ENCODE measurements around the gene PPP2R2D. TPM values are rescaled to one million over a fixed set of nuclear protein-coding genes. Genes with fewer than 3 reads are reported as not detected.

Gene PPP2R2D
- total RNA-seq, 1 donor: 23.9 TPM

DNA sequence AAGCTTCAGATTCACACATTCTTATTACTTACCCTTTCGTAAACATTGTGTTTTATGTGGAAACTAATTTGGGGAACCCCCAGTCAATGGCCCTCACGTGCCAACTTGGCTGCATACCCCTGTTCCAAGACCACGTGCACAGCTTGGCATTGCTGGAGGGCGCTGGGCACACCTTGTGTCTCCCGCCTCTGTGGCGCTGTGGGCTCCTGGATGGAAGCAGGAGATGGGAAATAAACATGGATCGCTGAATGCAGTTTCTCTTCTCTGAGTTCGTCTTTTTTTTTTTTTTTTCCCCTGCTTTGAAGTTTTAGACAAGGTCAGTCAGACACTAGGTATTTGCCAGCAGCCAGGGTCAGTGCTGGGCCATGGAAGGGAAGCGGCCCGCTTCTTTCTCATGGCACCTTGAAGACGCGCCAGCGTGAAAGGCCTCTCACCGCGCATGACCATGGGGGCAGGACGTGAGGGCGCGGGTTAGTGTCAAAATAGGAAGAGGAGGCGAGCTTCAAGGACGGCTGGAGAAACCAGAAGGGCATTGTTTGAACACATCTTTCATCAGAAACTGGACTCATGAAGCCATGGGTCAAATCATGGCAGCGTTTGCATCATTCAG is 53.7 kb downstream of the PPP2R2D start:
- DNase-seq (ENCODE audit: insufficient read length, low spot score, missing footprints): no peak
- H2AFZ ChIP-seq (ENCODE audit: low read length): no peak overlapping the region
- TF ChIP-seq, protein P1, sequence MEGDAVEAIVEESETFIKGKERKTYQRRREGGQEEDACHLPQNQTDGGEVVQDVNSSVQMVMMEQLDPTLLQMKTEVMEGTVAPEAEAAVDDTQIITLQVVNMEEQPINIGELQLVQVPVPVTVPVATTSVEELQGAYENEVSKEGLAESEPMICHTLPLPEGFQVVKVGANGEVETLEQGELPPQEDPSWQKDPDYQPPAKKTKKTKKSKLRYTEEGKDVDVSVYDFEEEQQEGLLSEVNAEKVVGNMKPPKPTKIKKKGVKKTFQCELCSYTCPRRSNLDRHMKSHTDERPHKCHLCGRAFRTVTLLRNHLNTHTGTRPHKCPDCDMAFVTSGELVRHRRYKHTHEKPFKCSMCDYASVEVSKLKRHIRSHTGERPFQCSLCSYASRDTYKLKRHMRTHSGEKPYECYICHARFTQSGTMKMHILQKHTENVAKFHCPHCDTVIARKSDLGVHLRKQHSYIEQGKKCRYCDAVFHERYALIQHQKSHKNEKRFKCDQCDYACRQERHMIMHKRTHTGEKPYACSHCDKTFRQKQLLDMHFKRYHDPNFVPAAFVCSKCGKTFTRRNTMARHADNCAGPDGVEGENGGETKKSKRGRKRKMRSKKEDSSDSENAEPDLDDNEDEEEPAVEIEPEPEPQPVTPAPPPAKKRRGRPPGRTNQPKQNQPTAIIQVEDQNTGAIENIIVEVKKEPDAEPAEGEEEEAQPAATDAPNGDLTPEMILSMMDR (IDR thresholded peaks at IDR 0.05; ENCODE audit: extremely low read depth, low read depth, low read length): no peak
- no peak overlapping the region for H3K27ac ChIP-seq (ENCODE audit: low read depth, low read length)
- no peaks in the 10 kb centered on the region for H3K4me1 ChIP-seq (ENCODE audit: insufficient read depth, low read length)
- peaks cover 4% of the 10 kb centered on the region for H4K20me1 ChIP-seq (ENCODE audit: insufficient read depth, low read length)
- H3K9me3 ChIP-seq (ENCODE audit: low read depth, low read length): no peaks in the 10 kb centered on the region
- H3K27me3 ChIP-seq (ENCODE audit: insufficient read depth, low read length): no peaks in the 10 kb centered on the region
- no peak overlapping the region for H3K4me3 ChIP-seq (ENCODE audit: insufficient read depth, low read length)
- peaks cover 11% of the 10 kb centered on the region for H3K79me2 ChIP-seq (ENCODE audit: insufficient read depth, low read length)
- H3K4me2 ChIP-seq (ENCODE audit: insufficient read depth, low read length): no peak overlapping the region
- H3K36me3 ChIP-seq (ENCODE audit: insufficient read depth, low read length): peaks cover 34% of the 10 kb centered on the region

DNA sequence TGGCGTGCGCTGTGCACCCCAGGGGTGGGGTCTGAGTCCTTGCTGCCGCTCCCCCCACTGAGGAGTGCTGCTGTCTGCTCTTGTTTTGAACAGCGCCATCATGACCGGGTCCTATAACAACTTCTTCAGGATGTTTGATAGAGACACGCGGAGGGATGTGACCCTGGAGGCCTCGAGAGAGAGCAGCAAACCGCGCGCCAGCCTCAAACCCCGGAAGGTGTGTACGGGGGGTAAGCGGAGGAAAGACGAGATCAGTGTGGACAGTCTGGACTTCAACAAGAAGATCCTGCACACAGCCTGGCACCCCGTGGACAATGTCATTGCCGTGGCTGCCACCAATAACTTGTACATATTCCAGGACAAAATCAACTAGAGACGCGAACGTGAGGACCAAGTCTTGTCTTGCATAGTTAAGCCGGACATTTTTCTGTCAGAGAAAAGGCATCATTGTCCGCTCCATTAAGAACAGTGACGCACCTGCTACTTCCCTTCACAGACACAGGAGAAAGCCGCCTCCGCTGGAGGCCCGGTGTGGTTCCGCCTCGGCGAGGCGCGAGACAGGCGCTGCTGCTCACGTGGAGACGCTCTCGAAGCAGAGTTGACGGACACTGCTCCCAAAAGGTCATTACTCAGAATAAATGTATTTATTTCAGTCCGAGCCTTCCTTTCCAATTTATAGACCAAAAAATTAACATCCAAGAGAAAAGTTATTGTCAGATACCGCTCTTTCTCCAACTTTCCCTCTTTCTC is 55.0 kb downstream of the PPP2R2D start:
- Histone ChIP-seq H3K9me3 (ENCODE audit: low read depth, low read length) (no peaks in the 10 kb centered on the region), H3K36me3 (ENCODE audit: insufficient read depth, low read length) (peaks cover 25% of the 10 kb centered on the region), H3K4me1 (ENCODE audit: insufficient read depth, low read length) (no peaks in the 10 kb centered on the region), H4K20me1 (ENCODE audit: insufficient read depth, low read length) (peaks cover 4% of the 10 kb centered on the region), H3K4me3 (ENCODE audit: insufficient read depth, low read length) (no peak overlapping the region), H3K27ac (ENCODE audit: low read depth, low read length) (no peak overlapping the region), H2AFZ (ENCODE audit: low read length) (no peak overlapping the region), H3K79me2 (ENCODE audit: insufficient read depth, low read length) (peaks cover 7% of the 10 kb centered on the region), H3K27me3 (ENCODE audit: insufficient read depth, low read length) (no peaks in the 10 kb centered on the region), H3K4me2 (ENCODE audit: insufficient read depth, low read length) (no peak overlapping the region)
- no peak for DNase-seq (ENCODE audit: insufficient read length, low spot score, missing footprints)
- TF ChIP-seq, protein P1 (IDR thresholded peaks at IDR 0.05; ENCODE audit: extremely low read depth, low read depth, low read length): no peak

DNA sequence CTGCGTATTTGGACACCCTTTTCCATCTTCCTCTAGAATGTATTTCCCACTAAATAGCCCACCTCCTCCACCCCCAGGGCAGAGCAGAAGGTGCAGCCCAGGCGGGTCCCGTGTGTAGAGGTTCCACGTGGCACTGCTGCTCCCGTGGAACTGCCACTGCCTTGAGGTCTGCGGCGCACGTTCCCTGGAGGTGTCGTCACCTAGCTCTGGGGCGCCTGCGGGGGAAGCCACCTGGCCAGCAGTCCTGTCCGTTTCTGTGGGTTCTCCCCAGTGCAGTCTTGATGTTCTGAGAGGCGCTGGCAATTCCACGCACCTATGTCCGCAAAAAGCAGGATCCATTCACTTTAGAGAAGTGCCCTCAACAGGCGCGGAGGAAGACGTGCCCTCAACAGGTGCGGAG is 59.0 kb downstream of the PPP2R2D start:
- Histone ChIP-seq H3K9me3 (ENCODE audit: low read depth, low read length) (no peaks in the 10 kb centered on the region), H3K4me3 (ENCODE audit: insufficient read depth, low read length) (no peak overlapping the region), H2AFZ (ENCODE audit: low read length) (no peak overlapping the region), H3K27ac (ENCODE audit: low read depth, low read length) (no peak overlapping the region), H3K79me2 (ENCODE audit: insufficient read depth, low read length) (no peaks in the 10 kb centered on the region), H3K27me3 (ENCODE audit: insufficient read depth, low read length) (no peaks in the 10 kb centered on the region), H3K36me3 (ENCODE audit: insufficient read depth, low read length) (peaks cover 22% of the 10 kb centered on the region), H4K20me1 (ENCODE audit: insufficient read depth, low read length) (no peaks in the 10 kb centered on the region), H3K4me2 (ENCODE audit: insufficient read depth, low read length) (no peak overlapping the region), H3K4me1 (ENCODE audit: insufficient read depth, low read length) (peaks cover 19% of the 10 kb centered on the region)
- DNase-seq (ENCODE audit: insufficient read length, low spot score, missing footprints): no peak
- TF ChIP-seq, protein P1 (IDR thresholded peaks at IDR 0.05; ENCODE audit: extremely low read depth, low read depth, low read length): no peak

DNA sequence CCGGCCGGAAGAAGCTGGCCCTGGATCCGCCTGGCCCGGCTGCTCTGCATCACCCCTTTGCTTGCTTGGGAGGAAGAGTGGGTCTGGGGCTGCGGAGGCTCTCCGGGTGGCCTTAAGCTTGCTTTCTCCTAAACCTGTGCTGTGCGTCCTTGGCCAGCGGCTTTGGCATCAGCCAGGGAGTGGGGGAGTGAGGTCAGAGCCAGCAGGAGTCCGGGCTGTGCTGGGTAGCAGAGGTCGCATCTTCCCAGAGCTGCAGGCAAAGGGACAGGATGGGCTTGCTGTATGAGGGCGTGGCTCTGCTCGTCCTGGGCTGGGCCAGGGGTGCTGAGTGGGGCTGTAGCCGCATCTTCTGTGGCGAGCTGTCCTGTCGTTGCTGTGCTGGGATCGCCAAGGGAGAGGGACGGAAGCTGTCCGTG is 59.8 kb downstream of the PPP2R2D start:
- H4K20me1 ChIP-seq (ENCODE audit: insufficient read depth, low read length): no peaks in the 10 kb centered on the region
- H3K4me2 ChIP-seq (ENCODE audit: insufficient read depth, low read length): no peak overlapping the region
- no peaks in the 10 kb centered on the region for H3K27me3 ChIP-seq (ENCODE audit: insufficient read depth, low read length)
- no peak overlapping the region for H3K4me3 ChIP-seq (ENCODE audit: insufficient read depth, low read length)
- TF ChIP-seq, protein P1 (IDR thresholded peaks at IDR 0.05; ENCODE audit: extremely low read depth, low read depth, low read length): no peak
- no peak overlapping the region for H3K27ac ChIP-seq (ENCODE audit: low read depth, low read length)
- H3K79me2 ChIP-seq (ENCODE audit: insufficient read depth, low read length): no peaks in the 10 kb centered on the region
- H3K9me3 ChIP-seq (ENCODE audit: low read depth, low read length): no peaks in the 10 kb centered on the region
- no peak for DNase-seq (ENCODE audit: insufficient read length, low spot score, missing footprints)
- H2AFZ ChIP-seq (ENCODE audit: low read length): no peak overlapping the region
- H3K4me1 ChIP-seq (ENCODE audit: insufficient read depth, low read length): peaks cover 22% of the 10 kb centered on the region
- H3K36me3 ChIP-seq (ENCODE audit: insufficient read depth, low read length): peaks cover 19% of the 10 kb centered on the region
